NCI-H446 treated with DMSO at 0.1 percent for 48 hours (cell line): Measurements from ENCODE around the gene NFATC1.

Experiments used
- DNase-seq: peaks from one replicate; lab custom pipeline; 2025; lab: John Stamatoyannopoulos, UW

The NFATC1 gene

DNA sequence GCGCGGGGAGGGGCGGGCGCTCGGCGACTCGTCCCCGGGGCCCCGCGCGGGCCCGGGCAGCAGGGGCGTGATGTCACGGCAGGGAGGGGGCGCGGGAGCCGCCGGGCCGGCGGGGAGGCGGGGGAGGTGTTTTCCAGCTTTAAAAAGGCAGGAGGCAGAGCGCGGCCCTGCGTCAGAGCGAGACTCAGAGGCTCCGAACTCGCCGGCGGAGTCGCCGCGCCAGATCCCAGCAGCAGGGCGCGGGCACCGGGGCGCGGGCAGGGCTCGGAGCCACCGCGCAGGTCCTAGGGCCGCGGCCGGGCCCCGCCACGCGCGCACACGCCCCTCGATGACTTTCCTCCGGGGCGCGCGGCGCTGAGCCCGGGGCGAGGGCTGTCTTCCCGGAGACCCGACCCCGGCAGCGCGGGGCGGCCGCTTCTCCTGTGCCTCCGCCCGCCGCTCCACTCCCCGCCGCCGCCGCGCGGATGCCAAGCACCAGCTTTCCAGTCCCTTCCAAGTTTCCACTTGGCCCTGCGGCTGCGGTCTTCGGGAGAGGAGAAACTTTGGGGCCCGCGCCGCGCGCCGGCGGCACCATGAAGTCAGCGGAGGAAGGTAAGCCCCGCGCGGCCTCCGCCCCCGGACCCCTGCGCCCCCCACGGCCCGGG lies at the start of gene NFATC1:
NFATC1 (plus strand) TSS at position 170 of the 644 bp plus-strand sequence; CDS start at position 465, 295 bp downstream.
- DNase-seq = no peak

DNA sequence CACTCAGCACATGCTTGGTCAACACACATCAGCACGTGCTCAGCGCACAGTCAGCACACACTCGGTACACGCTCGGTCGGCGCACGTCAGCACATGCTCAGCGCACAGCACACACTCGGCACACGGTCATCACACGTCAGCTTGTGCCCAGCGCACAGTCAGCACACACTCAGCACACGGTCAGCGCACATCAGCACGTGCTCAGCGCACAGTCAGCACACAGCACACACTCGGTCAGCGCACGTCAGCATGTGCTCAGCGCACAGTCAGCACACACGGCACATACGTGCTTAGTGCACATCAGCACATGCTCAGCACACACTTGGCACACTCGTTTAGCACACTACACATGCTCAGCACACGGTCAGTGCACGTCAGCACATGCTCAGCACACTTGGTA lies 49.7 kb upstream of the NFATC1 start:
- no peak for DNase-seq

DNA sequence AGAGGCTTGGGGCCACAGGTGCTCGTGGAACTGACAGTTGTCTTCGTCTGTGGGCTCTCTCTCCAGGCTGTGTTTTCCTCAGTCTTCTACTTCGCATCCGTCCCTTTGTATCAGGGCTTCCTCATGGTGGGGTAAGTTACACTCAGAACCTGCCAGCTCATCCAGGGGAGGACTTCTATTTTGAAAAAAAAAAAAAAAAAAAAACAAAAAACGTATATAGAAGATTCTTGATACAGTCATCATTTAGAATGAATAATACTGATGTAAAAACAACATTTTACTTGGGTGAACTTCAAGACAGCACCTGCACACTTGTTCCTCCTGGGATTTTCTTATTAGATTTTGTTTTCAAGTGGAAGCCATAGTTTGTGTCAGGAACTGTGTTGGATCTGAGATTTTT lies 47.7 kb upstream of the NFATC1 start:
- no peak for DNase-seq

DNA sequence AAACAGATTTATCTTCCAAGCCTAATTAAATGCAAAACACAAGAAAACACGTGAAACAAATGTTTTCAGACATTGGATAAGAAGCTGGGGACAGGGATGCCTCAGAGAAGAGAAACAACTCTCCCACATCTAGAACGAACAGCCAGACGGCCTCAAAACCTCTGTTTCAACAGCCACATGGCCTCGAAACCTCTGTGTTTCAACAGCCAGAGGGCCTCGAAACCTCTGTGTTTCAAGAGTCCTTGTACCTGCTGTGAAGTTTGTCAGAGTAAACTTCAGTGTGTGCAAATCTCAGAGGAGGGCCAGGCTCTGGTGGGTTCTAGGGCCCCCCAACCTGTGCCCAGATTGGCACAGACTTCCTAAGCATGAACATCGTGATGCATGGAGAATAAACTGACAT lies 43.3 kb upstream of the NFATC1 start:
- DNase-seq = no peak

DNA sequence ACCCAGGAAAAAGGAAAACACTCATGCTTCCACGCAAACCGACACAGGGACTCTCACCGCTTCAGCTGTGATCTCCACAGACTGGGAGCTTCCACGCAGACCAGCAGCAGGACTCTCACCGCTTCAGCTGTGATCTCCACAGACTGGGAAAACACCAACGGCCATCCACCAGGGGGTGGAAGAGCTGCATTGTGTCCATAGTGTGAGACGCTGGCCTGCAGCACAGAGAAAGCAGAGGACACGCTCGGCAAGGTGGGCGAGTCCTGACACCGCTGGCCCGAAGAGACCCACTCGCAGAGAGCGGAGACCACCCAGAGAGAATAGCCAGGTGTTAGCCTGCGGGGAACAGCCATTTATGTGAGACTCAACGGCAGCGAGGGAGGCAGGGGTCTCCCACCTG lies 42.5 kb upstream of the NFATC1 start:
- no peak for DNase-seq

DNA sequence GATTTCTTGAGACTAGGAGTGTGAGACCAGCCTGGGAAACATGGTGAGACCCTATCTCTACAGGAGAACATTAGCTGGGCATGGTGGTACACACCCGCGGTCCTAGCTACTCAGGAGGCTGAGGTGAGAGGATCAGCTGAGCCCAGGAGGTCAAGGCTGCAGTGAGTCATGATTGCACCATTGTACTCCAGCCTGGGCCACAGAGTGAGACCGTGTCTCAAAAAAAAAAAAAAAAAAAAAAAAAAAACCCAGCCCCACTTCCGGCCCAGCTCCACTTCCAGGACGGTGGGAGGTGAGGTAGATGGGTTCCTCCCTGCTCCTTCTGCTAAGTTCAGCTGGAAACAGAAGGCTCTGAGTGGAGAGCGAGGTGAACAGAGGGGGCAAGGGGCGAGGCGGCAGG lies 41.4 kb upstream of the NFATC1 start:
- no peak for DNase-seq

DNA sequence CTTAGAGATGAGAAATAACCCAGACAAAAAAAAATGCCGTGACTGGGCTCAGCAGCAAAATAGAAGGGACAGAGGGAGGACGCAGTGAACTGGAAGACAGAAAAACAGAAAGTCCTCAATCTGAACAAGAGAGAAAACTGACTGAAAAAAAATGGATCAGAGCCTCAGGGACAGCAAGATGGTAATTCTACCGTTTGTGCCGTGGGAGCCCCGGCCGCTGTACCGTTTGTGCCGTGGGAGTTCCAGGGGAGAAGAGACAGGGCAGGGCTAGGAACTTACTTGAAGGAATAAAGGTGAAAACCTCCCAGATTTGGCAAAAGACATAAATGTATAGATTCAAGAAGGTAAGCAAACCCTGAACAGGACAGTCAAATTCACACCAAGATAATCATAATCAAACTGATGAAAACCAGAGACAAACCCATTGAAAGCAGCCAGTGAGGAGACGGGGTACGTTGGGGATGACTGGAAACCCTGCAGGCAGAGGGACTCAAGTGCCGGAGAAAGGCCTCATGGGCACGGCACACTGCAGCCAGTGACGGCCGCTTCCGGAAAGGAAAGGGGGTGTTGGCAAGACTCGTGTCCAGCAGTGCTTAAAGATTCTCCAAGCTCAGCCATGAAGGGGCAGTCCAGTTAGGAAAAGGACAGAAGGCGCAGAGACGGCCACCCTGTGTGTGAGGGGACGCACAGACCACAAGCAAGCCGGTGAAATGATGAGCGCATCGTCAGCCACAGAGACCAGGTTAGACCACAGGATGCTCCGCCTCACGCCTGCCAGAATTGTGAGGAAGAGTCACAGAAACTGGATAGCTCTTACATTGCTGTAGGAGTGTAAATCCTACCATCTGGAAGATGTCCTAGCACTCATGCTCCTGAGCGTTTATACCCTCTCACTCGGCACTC lies 40.0 kb upstream of the NFATC1 start:
- DNase-seq = no peak

DNA sequence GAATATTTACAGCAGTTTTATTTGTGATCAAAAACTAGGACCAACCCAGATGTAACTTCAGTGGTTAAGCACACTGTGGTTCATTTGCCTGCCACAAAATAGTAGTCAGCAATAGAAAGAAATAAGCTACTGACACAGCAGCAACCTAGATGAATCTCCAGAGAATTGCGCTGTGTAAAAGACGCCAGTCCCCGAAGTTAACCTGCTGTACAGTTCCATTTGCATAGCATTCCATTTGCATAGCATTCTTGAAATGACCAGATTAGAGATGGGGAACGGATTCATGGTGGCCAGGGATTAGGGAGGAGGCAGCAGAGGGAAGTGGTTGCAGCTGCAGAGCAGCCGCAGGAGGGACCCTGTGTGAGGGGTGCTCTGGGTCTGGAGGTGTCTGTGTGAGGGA lies 39.3 kb upstream of the NFATC1 start:
- DNase-seq = no peak

DNA sequence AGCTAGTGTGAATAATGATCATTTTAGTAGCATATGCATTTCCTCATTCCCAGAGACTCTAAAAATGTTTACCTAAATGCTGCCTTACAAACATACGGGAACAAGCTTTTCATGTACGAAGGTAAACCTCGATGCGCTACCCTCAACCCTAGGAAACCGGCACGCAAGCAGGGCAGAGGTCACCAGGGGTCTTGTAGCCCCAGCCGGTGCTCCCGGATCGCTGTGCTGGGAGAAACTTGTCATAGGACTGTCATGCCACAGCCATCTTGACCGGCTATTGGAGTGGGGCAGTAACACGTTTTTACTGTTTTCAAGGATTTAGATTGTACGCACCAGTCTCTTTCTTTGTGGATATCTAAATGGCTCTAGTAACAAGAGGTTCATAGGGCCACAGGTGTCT lies 34.8 kb upstream of the NFATC1 start:
- no peak for DNase-seq

DNA sequence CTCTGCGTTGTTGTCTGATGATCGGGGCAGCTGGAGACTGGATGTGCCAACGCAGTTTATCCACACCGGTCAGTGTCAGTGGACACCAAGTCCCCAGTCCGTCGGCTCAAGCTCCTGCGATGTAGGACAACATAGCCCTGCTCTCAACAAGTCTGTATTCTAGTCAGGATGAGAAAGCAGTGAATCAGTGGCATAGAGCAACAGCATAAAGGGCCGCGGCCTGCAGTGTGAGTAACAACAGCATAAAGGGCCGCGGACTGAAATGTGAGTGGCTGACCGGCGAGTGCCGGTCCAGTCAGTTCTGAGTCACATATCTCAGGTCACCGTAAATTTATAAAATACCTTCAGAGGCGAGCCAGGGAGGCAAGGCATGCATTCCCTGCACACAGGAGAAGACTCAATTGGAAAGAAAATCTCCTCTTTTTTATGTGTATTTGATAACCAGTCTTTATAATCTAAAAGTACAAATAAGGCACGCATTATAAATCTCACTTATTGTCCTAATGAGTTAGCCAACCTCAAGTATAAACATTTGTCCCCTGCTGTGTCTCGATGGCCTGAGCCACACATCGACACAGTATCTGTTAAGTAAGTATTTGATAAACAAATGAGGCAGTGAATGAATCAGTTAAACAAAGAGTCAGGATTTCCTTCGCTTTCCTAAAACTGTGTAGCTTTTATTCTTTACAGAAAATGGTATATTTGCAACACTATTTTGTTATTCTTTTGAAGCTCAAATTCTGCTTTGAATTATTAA lies 33.8 kb upstream of the NFATC1 start:
- DNase-seq = no peak

DNA sequence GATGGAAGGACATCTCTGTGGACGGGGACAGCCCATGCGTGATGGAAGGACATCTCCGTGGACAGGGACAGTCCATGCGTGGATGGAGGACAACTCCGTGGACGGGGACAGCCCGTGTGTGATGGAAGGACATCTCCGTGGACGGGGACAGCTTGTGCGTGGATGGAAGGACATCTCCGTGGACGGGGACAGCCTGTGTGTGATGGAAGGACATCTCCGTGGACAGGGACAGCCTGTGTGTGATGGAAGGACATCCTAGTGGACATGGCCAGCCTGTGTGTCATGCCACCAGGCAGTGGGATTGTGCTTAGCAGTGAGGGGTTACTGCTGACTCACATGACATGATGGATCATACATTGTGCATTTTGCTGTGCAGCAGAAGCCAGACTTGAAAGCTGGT lies 30.0 kb upstream of the NFATC1 start:
- no peak for DNase-seq

DNA sequence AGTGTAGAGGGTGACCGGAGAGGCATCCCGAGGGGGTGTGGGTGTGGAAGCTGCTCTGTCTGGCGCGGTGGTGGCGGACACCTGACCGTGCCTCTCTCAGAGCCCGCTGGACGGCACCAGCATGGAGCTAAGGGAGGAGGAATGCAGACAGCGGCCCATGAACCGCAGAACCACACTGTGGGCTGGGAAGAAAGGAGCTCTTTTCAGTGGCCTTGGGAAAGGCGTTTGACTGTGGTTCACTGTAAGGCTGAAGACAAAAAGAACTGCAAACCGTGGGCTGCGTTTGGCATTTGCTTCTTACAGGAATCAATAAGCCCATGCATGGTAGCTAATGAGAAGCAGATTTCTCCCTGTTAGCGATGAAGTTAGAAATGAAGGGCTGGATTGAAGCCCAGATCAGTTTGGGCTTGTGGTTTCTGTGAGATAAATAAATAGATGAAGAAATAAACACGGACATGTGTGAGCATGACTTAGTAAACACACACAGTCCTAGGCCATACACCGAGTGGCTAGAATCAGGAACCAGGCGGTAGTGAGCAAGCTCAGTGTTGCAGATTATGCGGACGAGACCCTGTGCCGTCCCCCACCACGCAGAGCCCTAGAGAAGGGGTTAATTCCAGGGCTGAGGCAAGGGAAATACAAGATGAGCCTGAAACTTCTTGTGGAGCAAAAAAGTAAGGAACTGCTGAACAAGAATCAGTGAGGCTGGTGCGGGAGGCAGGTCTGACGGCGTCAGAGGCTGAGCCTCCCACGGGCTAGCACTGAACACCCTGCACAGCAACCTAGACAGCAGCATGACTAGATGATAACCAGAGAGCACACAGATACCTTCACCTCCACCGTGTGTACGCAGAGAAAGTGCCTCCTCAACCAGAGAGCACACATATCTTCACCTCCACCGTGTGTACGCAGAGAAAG lies 29.3 kb upstream of the NFATC1 start:
- no peak for DNase-seq

DNA sequence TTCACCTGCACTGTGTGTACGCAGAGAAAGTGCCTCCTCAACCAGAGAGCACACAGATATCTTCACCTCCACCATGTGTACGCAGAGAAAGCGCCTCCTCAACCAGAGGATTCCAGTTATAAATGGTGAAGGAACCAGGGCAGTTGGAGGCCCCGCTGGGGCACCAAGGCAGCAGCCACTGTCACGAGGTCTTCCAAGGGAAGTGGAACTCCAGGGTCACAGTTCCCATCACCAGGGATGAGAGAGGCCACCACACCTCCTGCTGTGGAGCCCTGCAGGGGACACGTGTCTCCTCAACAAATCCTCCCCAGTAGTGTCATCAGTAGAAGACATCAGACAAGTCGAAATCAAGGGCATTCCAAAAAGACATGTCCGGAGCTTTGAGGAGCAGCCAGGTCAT lies 28.2 kb upstream of the NFATC1 start:
- no peak for DNase-seq

DNA sequence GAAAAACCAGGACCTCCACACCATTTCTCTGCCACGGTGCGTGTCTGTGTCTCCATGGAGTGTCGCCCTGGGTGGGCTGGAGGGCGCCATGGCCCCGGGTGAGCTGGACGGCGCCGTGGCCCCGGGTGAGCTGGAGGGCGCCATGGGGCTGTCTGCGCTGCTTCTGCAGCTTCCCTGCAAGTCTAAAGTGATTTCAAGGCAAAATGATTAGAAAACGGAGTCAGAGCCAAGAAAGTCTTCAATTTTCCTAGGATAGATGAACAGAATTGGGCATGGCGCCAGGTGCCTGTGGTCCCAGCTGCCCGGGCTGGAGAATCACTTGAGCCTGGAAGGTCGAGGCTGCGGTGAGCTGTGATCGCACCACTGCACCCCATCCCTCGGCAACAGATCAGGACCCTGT lies 27.7 kb upstream of the NFATC1 start:
- no peak for DNase-seq

DNA sequence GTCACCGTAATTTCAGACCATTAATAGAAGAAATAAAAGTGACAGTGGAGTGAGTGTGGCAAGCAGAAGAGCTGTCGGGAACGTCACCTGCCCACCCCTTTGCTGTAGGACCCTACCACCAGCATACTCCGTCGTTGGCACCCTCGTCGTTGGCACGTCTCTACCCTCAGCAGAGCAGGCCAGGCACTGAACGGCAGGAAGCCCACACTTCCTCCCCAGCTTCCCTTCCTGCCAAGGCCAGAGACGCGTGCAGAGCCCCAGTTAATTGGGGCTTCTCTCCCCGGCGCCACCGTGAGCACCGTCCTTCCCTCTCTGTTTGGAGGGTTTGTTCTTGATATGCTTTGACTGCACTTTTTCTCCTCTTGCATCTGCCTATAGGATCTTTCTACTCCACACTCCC lies 27.0 kb upstream of the NFATC1 start:
- DNase-seq = no peak

DNA sequence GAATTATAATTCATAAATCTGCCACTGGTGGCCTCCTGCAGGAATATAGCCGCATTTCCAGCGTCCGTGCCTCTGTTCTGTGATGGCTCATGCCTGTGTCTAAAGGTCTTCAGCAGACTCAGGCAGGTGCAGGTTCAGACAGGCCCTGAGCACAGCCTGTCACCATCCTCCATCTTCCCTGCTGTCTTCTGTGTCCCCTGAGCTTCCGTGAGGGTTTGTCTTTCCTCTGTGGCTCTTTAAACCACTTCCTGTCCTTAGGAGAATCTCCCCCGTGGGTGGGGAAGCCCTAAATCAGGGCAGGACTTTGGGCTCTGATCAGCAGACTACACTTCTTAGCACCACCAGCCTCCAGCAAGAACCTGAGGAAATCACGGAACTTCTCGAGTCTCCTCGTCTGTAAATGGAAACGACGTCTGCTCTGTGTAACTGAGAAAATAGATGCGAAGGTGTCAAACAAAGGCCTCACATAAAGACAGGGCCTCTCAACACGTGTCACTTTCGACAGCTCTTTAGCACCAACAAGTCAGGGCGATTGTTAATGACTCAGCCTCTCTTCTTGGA lies 24.1 kb upstream of the NFATC1 start:
- no peak for DNase-seq

DNA sequence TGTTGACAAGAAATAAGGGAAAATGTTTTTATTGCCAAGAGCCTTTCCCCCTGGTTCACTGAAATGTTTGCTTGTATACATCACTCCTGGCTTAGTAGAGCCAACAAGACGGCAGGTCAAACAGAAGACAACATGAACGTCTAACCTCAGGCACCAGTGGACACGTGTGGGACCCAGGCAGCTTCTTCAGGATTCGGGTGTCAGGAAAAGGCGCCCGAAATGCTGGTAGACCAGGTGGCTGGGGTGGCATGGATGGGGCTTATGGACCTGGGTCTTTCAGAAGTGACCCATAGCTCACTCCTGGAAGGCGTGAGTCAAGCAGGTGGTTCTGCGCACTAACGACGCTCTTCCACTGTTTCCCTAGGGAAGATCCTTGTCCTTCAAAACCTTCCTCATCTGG lies 23.3 kb upstream of the NFATC1 start:
- DNase-seq = no peak

DNA sequence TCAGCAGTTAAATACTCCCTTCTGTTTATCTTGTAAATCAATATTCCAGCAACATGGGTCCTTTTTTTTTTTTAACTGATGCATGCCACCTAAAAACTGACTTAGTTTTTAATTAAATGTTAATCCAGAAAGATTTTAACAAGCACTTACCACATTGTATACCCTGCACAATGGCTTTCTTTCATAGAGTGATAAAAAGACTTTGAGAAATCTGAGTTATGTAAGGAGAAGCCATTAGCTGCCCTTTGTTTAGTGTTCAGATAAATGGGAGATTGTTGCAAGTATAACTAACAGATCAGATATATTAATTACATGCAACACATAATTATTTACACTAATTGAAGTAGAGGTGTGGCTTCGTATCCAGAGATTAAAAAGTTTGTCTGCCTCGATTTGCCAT lies 22.7 kb upstream of the NFATC1 start:
- DNase-seq = no peak

DNA sequence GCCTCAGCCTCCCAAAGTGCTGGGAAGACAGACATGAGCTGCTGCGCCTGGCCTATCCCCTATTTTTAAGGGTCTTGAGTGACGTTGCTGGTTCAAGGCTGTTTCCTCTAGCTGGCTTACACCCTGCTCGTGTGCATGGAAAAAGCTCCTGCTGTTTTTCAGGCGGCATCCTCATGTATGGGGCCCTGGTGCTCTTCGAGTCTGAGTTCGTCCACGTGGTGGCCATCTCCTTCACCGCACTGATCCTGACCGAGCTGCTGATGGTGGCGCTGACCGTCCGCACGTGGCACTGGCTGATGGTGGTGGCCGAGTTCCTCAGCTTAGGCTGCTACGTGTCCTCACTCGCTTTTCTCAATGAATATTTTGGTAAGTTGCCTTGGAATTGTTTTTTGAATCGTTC lies 22.0 kb upstream of the NFATC1 start:
- no peak for DNase-seq

DNA sequence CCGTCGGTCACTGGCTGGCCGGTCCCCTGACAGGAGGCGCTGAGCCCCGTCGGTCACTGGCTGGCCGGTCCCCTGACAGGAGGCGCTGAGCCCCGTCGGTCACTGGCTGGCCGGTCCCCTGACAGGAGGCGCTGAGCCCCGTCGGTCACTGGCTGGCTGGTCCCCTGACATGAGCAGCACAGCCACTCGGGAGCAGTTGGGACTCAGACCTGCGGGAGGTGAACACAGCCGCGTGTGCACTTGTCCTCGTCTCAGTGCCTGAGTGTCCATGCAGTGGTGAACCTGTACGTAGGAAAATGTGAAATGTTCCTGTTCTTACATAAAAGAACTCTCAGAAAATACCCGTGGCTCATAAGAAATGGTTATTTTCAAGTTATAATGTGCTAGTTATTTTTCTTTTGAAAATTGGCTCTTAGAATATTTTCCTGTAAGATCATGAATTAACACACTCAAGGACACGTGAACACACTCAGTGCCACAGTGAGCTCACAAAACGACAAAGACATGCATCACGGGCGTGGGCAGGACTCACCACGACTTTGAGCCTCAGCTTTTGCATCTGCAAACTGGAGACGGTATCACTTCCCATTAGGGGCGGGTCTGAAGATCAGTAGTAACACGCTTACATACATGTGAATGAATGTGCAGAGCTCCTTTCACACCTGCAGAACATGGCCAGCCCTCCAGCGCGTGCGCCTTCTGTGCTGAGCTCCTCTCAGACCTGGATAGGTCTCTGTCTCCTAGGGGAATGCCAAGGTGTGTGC lies 21.1 kb upstream of the NFATC1 start:
- no peak for DNase-seq
